GM21528 (cell line): ENCODE measurements around the gene TRAPPC12.

Experiments used
- ATAC-seq: cut with Tn5 transposase; IDR thresholded peaks from one replicate; pipeline ENCODE4 v1.9.1; 2021; ENCODE audit warnings: mild to moderate bottlenecking, moderate library complexity; ENCODE audit not compliant: unreplicated experiment, low FRiP score

TRAPPC12 gene

DNA sequence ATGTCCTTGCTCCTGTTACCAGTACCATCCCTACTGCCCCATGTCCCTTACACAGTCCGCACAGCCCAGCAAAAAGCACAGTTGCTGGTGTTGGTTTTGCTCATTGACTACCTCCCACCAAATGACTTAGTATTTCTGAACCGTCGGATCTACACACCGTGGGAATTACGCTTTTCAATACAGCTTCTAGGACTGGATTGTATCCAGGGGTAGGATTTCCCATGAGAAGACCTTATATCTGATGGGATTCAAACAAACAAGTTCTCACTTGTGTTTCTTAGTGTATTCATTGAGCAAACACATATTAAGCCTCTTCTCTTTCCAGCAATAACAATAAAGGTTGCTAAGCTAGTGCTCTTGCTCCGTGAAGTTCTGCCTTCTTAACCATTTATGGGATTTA is 25.8 kb downstream of the TRAPPC12 start:
- no peak for ATAC-seq

DNA sequence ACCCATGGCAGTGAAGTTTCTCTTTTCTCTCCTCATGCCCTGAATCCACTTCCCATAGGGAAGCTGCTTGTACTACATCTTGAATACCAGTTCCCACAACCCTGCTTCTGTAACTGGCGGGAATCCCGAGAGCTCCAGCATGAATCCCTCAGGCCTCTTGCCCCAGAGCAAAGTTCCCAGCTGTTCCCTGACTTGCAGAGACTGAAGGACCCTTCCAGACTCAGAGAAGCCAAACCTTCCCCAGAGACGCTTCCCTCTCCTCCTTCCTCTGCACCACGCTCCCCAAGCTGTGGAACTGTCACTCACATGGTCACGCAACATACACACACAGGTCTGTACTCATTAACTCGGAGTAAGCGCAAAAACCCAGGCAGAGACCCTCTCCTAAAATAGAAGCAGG is 26.4 kb downstream of the TRAPPC12 start:
- ATAC-seq = no peak

DNA sequence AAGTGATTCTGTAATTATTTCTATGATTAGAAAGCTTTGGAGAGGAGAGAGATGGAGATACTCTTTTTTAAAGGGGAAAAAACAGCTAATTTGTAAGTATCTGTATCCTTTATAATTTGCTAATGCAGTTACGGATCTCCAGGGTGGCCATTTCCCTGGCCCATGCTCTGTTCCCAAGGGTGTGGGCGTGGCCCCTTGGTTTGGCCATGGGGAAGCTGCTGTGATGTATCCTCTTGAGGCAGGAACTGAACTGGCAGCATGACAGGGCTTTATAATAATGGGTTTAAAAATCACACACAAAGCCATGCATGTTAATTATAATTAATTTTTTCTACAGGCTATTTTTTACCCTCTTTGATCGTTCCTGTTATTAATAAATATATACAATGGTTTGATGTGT is 27.0 kb downstream of the TRAPPC12 start:
- no peak for ATAC-seq

DNA sequence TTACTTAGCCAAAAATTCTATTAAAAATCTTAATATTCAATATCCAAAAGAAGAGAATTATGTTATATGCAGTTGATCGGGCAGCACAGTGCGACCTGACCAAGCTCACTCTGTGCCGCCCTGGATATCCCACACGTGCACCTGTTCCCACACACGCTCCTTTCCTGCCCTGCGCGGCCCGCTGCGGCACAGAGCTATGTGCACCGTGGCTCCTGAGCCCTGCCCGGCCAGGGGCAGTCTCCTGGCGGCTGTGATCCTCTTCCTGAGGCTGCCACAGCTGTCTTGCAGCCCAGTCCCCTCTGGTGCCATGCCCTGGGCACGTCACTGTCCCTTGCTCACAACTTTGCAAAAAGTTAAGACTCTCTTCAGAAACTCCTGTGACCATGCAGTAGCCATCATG is 29.3 kb downstream of the TRAPPC12 start:
- no peak for ATAC-seq

DNA sequence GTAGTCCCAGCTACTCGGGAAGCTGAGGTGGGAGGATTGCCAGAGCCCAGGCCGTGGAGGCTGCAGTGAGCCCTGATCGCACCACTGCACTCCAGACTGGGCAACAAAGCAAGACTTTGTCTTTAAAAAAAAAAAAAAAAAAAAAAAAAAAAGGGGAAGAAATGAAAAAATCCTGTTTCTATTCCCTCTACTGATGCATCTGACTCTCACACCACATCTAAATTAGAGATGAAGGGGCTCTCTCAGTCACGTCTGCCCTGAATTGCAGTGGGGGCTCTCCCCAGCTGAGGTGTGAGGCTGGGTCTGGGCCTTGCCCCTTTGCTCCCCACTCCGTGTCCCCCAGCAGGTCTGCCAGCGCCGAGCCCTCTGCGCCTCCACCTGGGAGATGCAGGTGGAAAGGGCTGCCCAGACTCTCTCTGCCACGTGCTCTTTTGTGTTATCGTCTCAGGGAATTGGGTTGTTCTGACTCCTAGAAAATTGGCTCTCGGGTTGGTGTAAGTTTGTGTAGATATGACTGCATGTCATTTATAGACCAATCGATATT is 30.2 kb downstream of the TRAPPC12 start:
- ATAC-seq = no peak

DNA sequence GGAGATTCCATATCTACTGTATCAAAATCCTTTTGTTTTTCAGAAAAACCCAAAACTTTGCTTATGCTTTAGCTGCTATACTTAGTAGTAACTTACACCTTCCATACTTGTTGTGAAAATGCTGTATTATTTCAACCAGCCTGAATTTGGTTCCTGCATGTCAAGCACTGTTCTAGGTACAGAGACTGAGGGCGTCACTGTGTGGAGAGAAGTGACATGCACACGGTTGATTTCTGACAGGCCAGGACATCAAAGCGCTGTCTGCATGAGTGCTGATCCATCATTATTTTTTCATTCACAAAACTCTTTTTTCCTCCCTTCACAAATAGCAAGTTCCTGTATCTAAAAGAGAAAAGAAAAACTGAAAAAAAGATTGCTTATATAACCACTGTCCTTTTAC is 31.6 kb downstream of the TRAPPC12 start:
- no peak for ATAC-seq

DNA sequence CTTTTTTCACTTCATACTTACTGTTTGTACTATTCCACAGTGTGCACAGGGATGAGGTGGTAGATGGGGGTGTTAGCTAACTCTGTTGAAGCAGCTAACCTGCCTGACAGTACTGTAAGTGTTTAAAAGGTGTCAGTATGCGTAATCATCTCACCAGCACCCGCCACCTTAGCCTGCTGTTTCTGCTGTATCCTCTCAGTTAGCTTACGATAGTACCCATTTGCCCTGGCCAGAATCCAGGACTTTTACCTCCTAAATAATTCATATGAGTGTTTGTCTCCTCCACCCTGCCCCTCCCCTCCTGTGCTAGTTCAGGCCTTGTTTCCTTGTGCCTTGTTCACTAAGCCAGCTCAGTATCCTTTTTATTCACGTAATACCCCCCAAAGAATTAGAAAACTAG is 34.2 kb downstream of the TRAPPC12 start:
- no peak for ATAC-seq

DNA sequence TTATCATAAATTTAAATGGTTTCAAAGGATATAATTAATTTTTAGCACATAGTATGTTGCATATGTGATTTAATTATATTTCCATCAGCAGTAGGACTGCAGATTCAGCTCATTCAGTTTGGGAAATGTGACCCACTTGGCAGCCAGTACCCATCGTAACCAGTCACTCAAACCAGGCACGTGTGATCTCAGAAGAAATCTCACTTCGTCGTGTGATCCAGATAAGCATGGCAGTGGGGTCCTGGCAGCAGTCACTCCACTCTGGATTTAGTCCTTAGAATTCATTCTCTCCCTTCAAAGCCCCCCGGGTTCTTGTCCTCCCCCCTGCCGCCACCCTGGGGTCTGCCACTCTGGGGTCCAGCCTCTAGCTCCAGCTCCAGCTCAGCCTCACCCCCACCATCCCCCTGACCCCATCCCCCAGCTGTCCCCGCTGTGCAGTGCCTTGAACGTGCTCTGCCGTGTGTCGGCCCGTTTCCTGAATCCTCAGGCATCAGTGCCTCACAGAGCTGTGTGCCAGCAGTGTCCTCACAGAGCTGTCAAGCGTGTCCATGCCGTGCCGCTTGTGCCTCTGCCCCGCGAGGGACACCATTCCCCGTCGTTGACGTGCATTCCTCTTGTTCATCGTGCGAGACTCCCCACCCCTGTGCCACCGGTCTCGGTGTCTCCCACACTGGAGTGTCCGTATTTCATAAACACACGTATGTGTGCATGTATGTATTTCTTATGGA is 34.8 kb downstream of the TRAPPC12 start:
- no peak for ATAC-seq

DNA sequence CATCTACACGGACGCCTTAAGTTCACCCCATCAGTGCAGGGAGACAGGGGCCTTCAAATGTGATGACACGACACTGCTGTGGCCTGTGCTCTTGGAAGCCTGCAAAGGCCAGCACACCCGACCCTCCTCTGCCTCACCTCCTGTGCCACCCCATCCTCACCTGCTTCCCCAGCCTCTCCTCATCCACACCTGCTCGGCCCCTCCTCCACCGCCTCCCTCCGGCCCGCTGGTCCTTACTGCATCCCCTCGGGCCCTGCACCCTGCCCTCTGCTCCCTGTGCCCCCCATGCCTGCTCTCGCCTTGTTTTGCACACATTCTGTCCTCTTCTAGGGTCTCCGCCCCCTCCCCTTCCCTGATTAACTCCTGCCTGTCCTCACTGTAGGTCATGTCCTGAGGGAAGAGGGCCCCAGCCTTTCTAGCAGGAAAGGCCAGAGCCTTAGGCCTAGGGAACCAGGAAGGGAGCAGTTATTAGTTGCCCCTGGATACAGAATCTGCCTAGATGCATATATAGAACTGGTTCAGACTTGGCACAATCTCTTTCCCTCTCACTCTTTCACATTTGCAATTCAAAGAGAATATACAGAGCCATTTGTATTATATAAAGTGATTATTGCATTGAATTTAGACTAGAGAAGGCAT is 39.4 kb downstream of the TRAPPC12 start:
- ATAC-seq = no peak

DNA sequence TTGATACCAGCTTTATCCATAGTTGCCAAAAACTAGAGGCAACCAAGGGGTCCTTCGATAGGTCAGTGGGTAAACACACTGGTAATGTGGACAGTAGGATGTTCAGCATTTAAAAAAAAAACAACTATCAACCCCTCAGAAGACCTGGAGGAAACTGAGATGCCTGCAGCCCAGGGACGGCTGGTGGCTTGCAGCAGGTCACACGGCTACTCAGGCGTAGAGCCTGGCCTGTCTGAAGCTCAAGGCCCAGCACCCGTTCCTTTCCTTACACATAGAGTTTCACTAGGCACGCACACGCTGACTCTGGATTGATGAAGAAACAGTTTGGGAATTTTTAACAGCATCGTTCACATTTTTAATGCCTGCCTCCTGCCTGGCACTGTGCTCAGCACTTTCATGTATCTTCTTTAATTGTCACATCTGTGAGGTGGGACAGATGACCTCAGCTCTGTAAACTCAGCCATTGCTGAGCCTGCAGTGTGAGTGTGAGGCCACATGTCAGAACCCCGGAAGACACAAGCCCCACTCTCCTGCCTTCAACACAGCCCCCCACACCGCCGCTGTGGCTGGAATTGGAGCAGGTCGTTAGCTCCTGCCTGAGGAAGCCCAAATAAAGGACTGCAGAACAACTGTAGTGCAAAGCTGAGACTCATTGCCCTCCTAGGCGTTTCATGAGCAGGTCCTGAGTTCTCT is 40.7 kb downstream of the TRAPPC12 start:
- no peak for ATAC-seq

DNA sequence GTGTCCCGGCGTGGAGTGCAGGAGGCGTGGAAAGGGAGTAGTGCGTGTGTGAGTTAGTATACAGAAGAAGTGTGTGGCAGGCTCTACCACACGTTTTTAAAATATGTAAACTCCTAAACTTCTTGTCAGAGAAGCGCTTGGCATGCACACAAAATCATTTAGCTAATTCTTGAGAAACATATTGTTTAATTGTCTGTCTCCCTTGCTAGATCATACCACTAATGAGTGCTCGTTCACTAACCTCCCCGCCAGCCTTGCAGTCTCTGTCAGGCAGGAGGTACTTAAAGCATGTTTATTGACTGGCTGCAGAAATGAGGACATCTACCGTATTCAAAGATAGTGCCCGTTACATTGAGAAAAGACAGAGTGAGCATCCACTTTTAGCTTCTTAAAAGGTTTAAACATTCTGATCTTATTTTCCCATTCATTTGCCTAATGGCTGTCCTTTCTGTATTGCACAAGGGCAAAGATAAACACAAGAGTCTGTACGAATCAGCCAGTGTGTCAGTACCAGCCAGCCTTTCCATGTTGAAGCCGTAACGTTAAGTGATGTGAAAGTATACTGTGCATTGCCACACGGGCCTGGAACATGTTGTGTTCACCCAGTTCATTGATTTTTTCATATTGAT is 41.4 kb downstream of the TRAPPC12 start:
- ATAC-seq = no peak

DNA sequence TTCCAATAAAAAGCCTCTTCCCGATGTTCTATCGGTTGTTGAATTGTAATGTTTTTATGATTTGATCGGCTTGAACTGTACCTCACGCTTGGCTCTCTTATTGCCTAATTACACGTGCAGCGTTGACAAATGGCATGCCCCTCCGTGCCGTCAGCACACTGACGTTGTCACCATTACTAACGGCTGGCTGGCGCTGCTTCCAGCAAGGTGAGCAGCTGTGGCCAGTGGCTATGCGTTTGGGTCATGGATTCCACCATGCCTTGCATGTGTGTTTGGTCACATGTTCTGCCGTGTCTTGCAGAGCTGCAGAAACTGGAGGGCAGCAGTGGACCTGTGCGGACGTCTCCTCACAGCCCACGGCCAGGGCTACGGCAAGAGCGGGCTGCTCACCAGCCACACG is 42.1 kb downstream of the TRAPPC12 start:
- no peak for ATAC-seq

DNA sequence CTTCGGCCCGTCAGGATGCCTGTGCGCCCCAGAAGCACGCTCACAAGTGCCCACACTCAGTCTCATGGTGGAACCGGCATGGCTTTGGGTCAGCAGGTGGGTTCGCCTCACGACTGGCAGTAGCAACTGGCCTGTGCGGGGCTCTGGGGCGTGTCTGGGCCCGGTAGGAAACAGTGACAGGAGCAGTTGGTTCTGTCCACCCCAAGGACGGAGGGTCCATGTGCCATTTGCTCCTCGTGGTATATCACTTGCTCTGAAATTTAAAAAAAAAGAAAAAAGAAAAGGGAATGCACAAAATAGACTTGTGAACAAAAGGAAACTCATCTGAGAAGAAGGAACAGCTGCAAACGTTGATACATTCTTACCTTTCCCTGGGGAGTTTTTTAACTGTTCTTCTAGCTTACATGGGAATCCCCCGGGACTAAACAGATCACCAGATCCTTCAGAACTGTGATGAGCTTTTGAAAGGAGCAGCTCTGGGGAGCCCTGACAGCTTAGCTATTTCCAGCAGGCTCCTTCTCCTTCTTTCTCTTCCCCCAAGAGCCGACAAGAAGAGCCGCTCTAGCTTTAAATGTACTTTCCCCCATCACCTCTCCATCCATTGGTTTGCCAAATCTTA is 42.8 kb downstream of the TRAPPC12 start:
- no peak for ATAC-seq

DNA sequence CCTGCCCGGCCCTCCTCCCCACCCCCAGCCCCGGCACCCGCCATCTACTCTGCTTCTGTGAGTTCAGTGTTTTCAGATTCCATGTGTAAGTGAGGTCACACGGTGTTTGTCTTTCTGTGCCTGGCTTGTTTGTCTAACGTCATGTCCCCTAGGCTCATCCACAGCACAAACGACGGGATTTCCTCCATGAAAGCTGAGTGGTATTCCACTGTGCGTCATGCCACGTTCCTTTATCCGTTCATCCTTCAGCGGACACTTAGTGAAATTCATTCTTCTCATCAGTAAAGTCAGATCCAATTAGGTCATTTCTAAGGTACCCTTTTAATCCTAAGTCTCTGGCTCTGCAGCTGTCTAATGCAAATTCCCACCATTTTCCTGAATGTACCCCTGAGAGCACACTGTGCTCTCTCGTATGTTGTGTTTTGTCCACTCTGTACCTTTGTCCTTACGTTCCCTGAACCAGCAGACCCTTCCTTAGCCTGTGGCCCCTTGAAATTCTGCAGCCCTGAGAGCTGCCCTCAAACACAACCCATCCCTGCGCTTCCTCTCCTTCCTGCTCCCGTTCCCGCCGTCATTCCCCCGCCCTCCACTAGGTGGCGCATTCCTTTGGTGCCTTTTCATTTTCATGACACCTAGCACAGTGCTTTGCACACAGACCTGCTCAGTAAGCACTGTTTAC is 44.1 kb downstream of the TRAPPC12 start:
- peak; percentile 49 for ATAC-seq

DNA sequence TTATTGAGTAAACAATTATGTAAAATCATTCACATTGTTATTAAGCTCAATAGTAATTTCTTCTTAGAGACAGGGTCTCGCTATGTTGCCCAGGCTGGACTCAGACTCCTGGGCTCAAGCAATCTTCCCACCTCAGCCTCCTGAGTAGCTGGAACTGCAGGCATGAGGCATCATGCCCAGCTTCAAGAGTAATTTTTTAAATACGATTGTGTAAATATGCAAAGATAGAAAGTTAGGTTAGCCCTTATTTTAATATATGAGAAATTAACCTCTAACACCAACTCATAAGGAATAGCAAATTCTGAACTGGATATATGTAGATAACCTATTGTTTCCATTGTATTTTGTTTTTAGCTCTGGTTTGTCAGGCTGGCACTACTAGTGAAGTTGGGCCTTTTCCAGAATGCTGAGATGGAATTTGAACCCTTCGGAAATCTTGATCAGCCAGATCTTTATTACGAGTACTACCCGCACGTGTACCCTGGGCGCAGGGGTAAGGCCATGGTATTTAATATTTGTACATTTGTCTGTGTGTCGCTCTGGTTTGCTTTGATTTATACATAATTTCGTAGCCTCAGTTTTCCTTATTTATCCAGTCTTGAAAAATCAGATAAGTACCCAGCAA is 44.8 kb downstream of the TRAPPC12 start:
- ATAC-seq = no peak

DNA sequence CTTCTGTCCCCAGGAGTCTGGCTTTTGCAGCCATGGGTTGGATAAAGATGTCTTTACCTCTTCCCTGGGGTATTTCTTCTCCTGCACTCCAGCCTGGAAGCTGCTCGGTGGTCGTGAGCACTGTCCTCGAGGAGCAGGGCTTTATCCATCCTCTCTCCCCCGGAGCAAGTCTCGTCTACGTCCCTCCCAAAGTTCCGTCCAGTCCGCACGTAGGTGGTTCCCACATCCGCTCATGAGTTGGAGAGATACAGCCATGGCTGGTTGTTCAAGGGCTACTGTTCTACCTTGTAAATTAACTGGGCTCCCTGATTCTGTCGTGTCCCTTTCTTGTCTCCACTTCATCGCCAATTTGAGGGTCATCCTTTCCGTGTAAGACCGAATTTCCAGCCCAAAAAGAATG is 47.1 kb downstream of the TRAPPC12 start:
- ATAC-seq = no peak

DNA sequence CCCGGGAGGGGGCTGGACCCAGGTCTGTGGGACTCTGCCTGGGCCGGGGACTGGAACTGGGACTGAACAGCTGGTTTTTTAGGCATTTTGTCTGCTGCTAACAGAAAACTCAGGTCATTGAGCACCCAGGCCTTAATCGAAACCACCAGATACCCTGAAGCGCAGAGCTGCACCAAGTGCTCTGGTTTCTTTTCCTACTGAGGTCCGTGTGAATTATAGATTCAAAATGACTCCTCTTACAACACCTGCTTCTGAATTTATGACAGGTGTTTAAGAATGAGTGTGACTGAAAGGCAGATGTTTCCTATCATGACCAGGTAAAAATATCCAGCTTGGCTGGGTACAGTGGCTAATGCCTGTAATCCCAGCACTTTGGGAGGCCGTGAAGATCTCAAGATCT is 47.8 kb downstream of the TRAPPC12 start:
- peak; percentile 61 for ATAC-seq

DNA sequence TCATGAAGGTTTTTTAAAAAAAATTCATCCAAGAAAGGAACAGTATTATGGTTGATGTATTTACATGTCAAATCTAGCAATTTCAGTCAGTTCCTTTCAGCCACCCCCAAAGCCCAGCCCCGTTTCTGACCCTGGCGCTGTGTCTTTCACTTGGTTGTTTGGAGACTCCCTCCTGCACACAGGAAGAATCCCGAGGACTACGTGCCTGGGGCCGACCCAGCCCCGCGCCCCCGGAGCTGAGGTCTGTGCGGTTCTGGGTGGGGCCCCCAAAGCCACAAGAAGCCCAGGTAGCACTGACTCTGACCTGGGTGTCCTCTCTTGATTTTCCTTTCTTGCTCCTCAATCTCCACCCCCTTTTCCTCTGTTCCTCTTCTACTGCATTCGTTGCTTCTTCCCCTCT is 49.1 kb downstream of the TRAPPC12 start:
- ATAC-seq = no peak

DNA sequence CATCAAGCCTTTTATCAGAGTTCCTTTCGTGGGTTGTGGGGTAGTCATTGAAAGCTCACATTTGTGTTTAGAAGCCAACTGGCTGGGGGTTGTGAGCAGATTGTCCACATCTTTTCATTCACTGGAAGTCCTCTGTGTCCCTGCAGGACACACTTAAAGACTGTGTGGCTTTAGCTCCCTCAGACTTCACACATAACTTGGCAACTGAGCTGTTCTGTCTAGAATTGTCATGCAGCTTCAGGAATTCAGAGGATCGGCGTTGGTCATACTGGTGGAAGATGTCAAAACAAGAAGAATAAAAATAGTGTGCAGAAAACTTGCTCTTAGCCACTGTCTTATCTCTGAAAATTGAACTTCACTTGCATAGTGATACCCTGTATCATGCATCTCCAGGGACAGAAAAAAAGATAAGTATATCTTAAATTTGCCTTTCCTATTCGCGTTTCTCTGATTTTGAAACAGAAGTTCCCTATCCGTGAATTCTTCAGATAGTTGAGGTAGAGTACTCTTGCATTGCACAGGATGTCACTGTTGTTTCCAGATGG is 49.6 kb downstream of the TRAPPC12 start:
- ATAC-seq = no peak
